HepG2 (cell line): ENCODE data around the gene KIF7. TPM values are rescaled to one million over a fixed set of nuclear protein-coding genes. Genes with fewer than 3 reads are reported as not detected.

Experiments used
- ARNT2 ChIP-seq: sonication (generic); formaldehyde crosslinking; IDR thresholded peaks from 2 replicates; pipeline ENCODE4 v1.8.0; 2022; ENCODE audit warnings: mild to moderate bottlenecking, low read depth, missing genetic modification reagents, moderate library complexity
- ASH2L ChIP-seq: fragments of 300-600, 200-600 bp; sonication (generic); IDR thresholded peaks from 2 replicates; pipeline ENCODE4 v1.7.0; 2017; ENCODE audit warnings: low read depth, mild to moderate bottlenecking, moderate library complexity, mixed read lengths, low read length; ENCODE audit not compliant: insufficient read length
- ELF1 ChIP-seq: sonication (generic); formaldehyde crosslinking; IDR thresholded peaks from 2 replicates; pipeline ENCODE4 v1.4.0; 2020; ENCODE audit warnings: missing genetic modification reagents
- ELF4 ChIP-seq: sonication (generic); formaldehyde crosslinking; IDR thresholded peaks from 2 replicates; pipeline ENCODE4 v1.5.0; 2020; ENCODE audit warnings: missing genetic modification reagents, mild to moderate bottlenecking, moderate library complexity, borderline replicate concordance
- KDM5A ChIP-seq: fragments of 200-600 bp; sonication (generic); IDR thresholded peaks from 2 replicates; pipeline ENCODE4 v1.7.0; 2018; ENCODE audit warnings: antibody characterized with exemption, mild to moderate bottlenecking, low read length, borderline replicate concordance
- KLF16 ChIP-seq, 2 experiments: sonication (generic) in 1 of 2; formaldehyde crosslinking in 1 of 2; IDR thresholded peaks; 2 replicates each; pipeline versions ENCODE4 v1.6.1 to v1.8.0; 2016 to 2023; ENCODE audit warnings: missing genetic modification reagents in 2 of 2, missing compliant biosample characterization in 1 of 2
- NCOA2 ChIP-seq: sonication (generic); formaldehyde crosslinking; IDR thresholded peaks from 2 replicates; pipeline ENCODE4 v1.8.0; 2022; ENCODE audit warnings: inconsistent platforms
- RFX3 ChIP-seq: IDR thresholded peaks from 2 replicates; pipeline ENCODE4 v1.6.1; 2016; ENCODE audit warnings: missing biosample characterization, missing genetic modification reagents
- SALL2 ChIP-seq: sonication (generic); formaldehyde crosslinking; IDR thresholded peaks from 2 replicates; pipeline ENCODE4 v1.8.1; 2023; ENCODE audit warnings: mild to moderate bottlenecking, missing genetic modification reagents, inconsistent platforms
- ZBTB1 ChIP-seq: sonication (generic); formaldehyde crosslinking; IDR thresholded peaks from 2 replicates; pipeline ENCODE4 v1.4.0; 2020; ENCODE audit warnings: missing genetic modification reagents, borderline replicate concordance
- ZNF230 ChIP-seq: sonication (generic); formaldehyde crosslinking; IDR thresholded peaks from 2 replicates; pipeline ENCODE4 v1.4.0; 2020; ENCODE audit warnings: mild to moderate bottlenecking, missing genetic modification reagents
- ZNF543 ChIP-seq: sonication (generic); formaldehyde crosslinking; IDR thresholded peaks from 2 replicates; pipeline ENCODE4 v1.4.0; 2020; ENCODE audit warnings: mild to moderate bottlenecking, missing genetic modification reagents
- ZNF605 ChIP-seq: sonication (generic); formaldehyde crosslinking; IDR thresholded peaks from 2 replicates; pipeline ENCODE4 v1.8.0; 2022; ENCODE audit warnings: mild to moderate bottlenecking, missing genetic modification reagents
- ZSCAN12 ChIP-seq: sonication (generic); formaldehyde crosslinking; IDR thresholded peaks from 2 replicates; pipeline ENCODE4 v1.9.0; 2021; ENCODE audit warnings: mild to moderate bottlenecking, missing genetic modification reagents
- ZSCAN25 ChIP-seq: sonication (generic); formaldehyde crosslinking; IDR thresholded peaks from 2 replicates; pipeline ENCODE4 v1.8.0; 2022; ENCODE audit warnings: mild to moderate bottlenecking, missing genetic modification reagents
- polyA plus RNA-seq, 8 experiments: library from polyadenylated mRNA; depleted of rRNA in 3 of 8; stranded (reverse) in 7 of 8; unstranded in 1 of 8; fragments of >200 nt; fragmentation: Illumina TruSeq in 4 of 8; extraction: Trizol in 4 of 8; gene quantifications; 2 replicates each; pipeline versions ENCODE4 v1.2.1 to v1.2.3, GENCODE V29; 2011 to 2016; ENCODE audit warnings: low read depth in 4 of 8, missing spikeins in 1 of 8, mixed read lengths in 1 of 8; ENCODE audit not compliant: insufficient read depth in 1 of 8
- total RNA-seq, 5 experiments: library from RNA; depleted of rRNA; stranded (reverse); fragments of >200 nt; fragmentation: Illumina TruSeq; extraction: Trizol; gene quantifications; 2 replicates each; pipeline ENCODE4 v1.2.3, GENCODE V29; 2016; ENCODE audit warnings: low read depth in 1 of 5
- TF ChIP-seq, protein P1 (sequence below): IDR thresholded peaks from 2 replicates; pipeline ENCODE4 v1.6.1; 2016; ENCODE audit warnings: mild to moderate bottlenecking, missing biosample characterization, missing genetic modification reagents
- TF ChIP-seq, protein P2 (sequence below): sonication (generic); formaldehyde crosslinking; IDR thresholded peaks from 2 replicates; pipeline ENCODE4 v1.5.1; 2020; ENCODE audit warnings: mild to moderate bottlenecking, missing genetic modification reagents, moderate library complexity
- TF ChIP-seq, protein P3 (sequence below): sonication (generic); formaldehyde crosslinking; IDR thresholded peaks from 2 replicates; pipeline ENCODE4 v1.4.0; 2020; ENCODE audit warnings: missing genetic modification reagents
- TF ChIP-seq, protein P4 (sequence below): sonication (generic); formaldehyde crosslinking; IDR thresholded peaks from 2 replicates; pipeline ENCODE4 v1.4.0; 2020; ENCODE audit warnings: mild to moderate bottlenecking, missing genetic modification reagents
- TF ChIP-seq, protein P5 (sequence below): IDR thresholded peaks from 2 replicates; pipeline ENCODE4 v1.6.1; 2012; ENCODE audit warnings: inconsistent platforms

Gene KIF7
- total and polyA plus RNA-seq, 2 of the 13 experiments (the other 11 are each of a cell fraction or from before 2014, with no cell fraction given) = 1.5 to 6.2 TPM

DNA sequence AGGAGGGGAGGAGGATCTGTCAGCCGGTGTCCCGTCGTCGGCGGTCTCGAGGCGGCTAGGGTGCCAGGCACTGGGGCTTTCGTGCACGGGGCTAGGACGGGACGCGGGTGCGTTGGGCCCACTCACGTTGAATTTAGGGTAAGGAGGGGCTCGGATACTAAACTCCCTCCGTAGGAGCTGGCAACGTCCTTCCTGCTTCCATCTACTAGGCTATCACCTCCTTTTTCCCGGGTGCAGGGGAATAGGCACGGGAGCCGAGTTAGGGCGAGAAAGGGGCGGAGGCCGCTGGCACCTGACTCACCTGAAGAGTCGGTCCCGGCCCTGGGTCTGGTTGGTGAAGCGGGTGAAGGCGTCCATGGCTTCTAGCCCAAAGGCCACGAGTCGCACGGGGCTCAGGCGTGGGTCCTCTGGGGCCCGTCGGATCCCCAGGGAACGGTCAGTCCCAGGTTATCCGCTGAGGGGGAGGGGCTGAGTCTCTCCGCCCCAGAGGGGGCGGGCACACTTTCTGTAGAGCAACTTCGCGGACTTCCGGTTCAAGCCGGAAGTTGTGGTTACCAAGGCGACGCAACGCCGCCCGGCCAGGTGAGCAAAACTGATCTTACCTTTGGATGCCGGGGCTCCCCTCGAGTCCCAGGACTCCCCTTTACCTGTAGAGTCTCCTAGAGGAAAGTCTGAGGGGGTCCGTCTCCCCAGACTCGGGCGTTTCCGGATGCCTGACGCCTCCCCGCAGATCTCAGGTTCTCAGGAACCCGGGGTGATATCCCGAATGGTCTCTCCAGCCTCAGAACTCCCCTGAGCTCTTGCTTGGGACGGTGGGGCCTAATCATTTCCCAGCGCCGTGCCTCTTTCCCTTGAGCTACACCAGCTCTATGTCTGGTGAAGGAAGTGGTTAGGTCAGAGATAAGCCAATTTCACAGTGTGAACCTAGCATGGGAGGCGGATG lies 35.3 kb upstream of the KIF7 start, which contains the start of the genes PEX11A and WDR93 (continued):
- TF ChIP-seq NCOA2 (CRISPR knock-in tag) (peak; percentile 22; the same call in 1 of the 2 replicates), RFX3 (CRISPR knock-in tag) (peak; percentile 98), ELF4 (CRISPR knock-in tag) (peak; percentile 63; the same call in 1 of the 2 replicates), ZNF605 (peak; percentile 75), SALL2 (CRISPR knock-in tag) (no peak), ELF1 (CRISPR knock-in tag) (peak; percentile 67; the same call in 1 of the 2 replicates), ZSCAN12 (CRISPR knock-in tag) (no peak), ASH2L (peak; percentile 56), ZNF230 (CRISPR knock-in tag) (peak; percentile 84; the same call in 1 of the 2 replicates), ARNT2 (CRISPR knock-in tag) (0 out of 2 replicates have a peak, but pooled peaks have one; percentile 69), ZSCAN25 (no peak), KLF16 (CRISPR knock-in tag; IDR thresholded peaks at IDR 0.05) (peak in 1 of 2 experiments; percentile 70; a peak in 1 of 4 replicates), KDM5A (peak; percentile 60; the same call in 1 of the 2 replicates), ZNF543 (CRISPR knock-in tag) (no peak), ZBTB1 (CRISPR knock-in tag) (0 out of 2 replicates have a peak, but pooled peaks have one; percentile 42)
- TF ChIP-seq, protein P1, sequence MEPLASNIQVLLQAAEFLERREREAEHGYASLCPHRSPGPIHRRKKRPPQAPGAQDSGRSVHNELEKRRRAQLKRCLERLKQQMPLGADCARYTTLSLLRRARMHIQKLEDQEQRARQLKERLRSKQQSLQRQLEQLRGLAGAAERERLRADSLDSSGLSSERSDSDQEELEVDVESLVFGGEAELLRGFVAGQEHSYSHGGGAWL (CRISPR knock-in tag) = peak; percentile 56; the same call in 1 of the 2 replicates
- TF ChIP-seq, protein P2, sequence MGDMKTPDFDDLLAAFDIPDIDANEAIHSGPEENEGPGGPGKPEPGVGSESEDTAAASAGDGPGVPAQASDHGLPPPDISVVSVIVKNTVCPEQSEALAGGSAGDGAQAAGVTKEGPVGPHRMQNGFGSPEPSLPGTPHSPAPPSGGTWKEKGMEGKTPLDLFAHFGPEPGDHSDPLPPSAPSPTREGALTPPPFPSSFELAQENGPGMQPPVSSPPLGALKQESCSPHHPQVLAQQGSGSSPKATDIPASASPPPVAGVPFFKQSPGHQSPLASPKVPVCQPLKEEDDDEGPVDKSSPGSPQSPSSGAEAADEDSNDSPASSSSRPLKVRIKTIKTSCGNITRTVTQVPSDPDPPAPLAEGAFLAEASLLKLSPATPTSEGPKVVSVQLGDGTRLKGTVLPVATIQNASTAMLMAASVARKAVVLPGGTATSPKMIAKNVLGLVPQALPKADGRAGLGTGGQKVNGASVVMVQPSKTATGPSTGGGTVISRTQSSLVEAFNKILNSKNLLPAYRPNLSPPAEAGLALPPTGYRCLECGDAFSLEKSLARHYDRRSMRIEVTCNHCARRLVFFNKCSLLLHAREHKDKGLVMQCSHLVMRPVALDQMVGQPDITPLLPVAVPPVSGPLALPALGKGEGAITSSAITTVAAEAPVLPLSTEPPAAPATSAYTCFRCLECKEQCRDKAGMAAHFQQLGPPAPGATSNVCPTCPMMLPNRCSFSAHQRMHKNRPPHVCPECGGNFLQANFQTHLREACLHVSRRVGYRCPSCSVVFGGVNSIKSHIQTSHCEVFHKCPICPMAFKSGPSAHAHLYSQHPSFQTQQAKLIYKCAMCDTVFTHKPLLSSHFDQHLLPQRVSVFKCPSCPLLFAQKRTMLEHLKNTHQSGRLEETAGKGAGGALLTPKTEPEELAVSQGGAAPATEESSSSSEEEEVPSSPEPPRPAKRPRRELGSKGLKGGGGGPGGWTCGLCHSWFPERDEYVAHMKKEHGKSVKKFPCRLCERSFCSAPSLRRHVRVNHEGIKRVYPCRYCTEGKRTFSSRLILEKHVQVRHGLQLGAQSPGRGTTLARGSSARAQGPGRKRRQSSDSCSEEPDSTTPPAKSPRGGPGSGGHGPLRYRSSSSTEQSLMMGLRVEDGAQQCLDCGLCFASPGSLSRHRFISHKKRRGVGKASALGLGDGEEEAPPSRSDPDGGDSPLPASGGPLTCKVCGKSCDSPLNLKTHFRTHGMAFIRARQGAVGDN = peak; percentile 89
- TF ChIP-seq, protein P3, sequence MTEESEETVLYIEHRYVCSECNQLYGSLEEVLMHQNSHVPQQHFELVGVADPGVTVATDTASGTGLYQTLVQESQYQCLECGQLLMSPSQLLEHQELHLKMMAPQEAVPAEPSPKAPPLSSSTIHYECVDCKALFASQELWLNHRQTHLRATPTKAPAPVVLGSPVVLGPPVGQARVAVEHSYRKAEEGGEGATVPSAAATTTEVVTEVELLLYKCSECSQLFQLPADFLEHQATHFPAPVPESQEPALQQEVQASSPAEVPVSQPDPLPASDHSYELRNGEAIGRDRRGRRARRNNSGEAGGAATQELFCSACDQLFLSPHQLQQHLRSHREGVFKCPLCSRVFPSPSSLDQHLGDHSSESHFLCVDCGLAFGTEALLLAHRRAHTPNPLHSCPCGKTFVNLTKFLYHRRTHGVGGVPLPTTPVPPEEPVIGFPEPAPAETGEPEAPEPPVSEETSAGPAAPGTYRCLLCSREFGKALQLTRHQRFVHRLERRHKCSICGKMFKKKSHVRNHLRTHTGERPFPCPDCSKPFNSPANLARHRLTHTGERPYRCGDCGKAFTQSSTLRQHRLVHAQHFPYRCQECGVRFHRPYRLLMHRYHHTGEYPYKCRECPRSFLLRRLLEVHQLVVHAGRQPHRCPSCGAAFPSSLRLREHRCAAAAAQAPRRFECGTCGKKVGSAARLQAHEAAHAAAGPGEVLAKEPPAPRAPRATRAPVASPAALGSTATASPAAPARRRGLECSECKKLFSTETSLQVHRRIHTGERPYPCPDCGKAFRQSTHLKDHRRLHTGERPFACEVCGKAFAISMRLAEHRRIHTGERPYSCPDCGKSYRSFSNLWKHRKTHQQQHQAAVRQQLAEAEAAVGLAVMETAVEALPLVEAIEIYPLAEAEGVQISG (CRISPR knock-in tag) = peak; percentile 65; the same call in 1 of the 2 replicates
- TF ChIP-seq, protein P4, sequence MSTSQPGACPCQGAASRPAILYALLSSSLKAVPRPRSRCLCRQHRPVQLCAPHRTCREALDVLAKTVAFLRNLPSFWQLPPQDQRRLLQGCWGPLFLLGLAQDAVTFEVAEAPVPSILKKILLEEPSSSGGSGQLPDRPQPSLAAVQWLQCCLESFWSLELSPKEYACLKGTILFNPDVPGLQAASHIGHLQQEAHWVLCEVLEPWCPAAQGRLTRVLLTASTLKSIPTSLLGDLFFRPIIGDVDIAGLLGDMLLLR (CRISPR knock-in tag) = peak; percentile 33; the same call in 1 of the 2 replicates
- TF ChIP-seq, protein P5, sequence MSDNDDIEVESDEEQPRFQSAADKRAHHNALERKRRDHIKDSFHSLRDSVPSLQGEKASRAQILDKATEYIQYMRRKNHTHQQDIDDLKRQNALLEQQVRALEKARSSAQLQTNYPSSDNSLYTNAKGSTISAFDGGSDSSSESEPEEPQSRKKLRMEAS = peak; percentile 53; the same call in 1 of the 2 replicates
